Right lobe of liver (tissue), 4 donors: ENCODE data around the gene CD209.

Experiments used
- POLR2A ChIP-seq: fragments of 450-650 bp; IDR thresholded peaks from one replicate; pipeline ENCODE4 v1.6.1; 2017; ENCODE audit warnings: antibody characterized with exemption, mild to moderate bottlenecking
- TF ChIP-seq, protein P1 (sequence below), 4 donors: fragments of 200-600 bp in 3 of 4; fragments of 450-650 bp in 1 of 4; IDR thresholded peaks; one replicate each; pipeline versions ENCODE4 v1.5.1 to v1.8.0; 2016 to 2022; ENCODE audit warnings: antibody characterized with exemption in 4 of 4, mild to moderate bottlenecking in 2 of 4
- donor health status: DM: no; HTN: no; CAD: no.
- donor health status: DM: no; HTN: no; CAD: no.
- donor health status: DM: no; HTN: yes; CAD: no.

- TF ChIP-seq, protein P1, sequence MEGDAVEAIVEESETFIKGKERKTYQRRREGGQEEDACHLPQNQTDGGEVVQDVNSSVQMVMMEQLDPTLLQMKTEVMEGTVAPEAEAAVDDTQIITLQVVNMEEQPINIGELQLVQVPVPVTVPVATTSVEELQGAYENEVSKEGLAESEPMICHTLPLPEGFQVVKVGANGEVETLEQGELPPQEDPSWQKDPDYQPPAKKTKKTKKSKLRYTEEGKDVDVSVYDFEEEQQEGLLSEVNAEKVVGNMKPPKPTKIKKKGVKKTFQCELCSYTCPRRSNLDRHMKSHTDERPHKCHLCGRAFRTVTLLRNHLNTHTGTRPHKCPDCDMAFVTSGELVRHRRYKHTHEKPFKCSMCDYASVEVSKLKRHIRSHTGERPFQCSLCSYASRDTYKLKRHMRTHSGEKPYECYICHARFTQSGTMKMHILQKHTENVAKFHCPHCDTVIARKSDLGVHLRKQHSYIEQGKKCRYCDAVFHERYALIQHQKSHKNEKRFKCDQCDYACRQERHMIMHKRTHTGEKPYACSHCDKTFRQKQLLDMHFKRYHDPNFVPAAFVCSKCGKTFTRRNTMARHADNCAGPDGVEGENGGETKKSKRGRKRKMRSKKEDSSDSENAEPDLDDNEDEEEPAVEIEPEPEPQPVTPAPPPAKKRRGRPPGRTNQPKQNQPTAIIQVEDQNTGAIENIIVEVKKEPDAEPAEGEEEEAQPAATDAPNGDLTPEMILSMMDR (IDR thresholded peaks at IDR 0.05) = no peak
- TF ChIP-seq POLR2A = no peak
These were observed 28.4 kb upstream of the CD209 start for GRCh38 chr19:7775761-7776160.
